HEK293T (cell line): ENCODE measurements around the gene USF1.

Experiments
- ARNT ChIP-seq: fragments of 450-650 bp; IDR thresholded peaks from 2 replicates; pipeline ENCODE4 v1.6.1; 2017; ENCODE audit warnings: mild to moderate bottlenecking
- BHLHE40 ChIP-seq: fragments of 450-650 bp; IDR thresholded peaks from 2 replicates; pipeline ENCODE4 v1.6.1; 2016; ENCODE audit warnings: mild to moderate bottlenecking, moderate library complexity, borderline replicate concordance
- CTBP1 ChIP-seq: fragments of 450-650 bp; IDR thresholded peaks from 2 replicates; pipeline ENCODE4 v1.6.1; 2016; ENCODE audit warnings: borderline replicate concordance
- ELF4 ChIP-seq: fragments of 450-650 bp; IDR thresholded peaks from 2 replicates; pipeline ENCODE4 v1.6.1; 2017; ENCODE audit warnings: antibody characterized with exemption
- FOXA1 ChIP-seq: fragments of 450-650 bp; IDR thresholded peaks from 2 replicates; pipeline ENCODE4 v1.6.1; 2016; ENCODE audit warnings: mild to moderate bottlenecking
- FOXK2 ChIP-seq: fragments of 450-650 bp; IDR thresholded peaks from 2 replicates; pipeline ENCODE4 v1.6.1; 2016; ENCODE audit warnings: mild to moderate bottlenecking
- FOXM1 ChIP-seq: fragments of 450-650 bp; IDR thresholded peaks from 2 replicates; pipeline ENCODE4 v1.6.1; 2017; ENCODE audit warnings: mild to moderate bottlenecking, borderline replicate concordance
- HDGF ChIP-seq: fragments of 450-650 bp; IDR thresholded peaks from 2 replicates; pipeline ENCODE4 v1.6.1; 2017; ENCODE audit warnings: antibody characterized with exemption, borderline replicate concordance
- LEF1 ChIP-seq: fragments of 450-650 bp; IDR thresholded peaks from 2 replicates; pipeline ENCODE4 v1.6.1; 2017; ENCODE audit warnings: mild to moderate bottlenecking, borderline replicate concordance
- SP1 ChIP-seq: fragments of 450-650 bp; IDR thresholded peaks from 2 replicates; pipeline ENCODE4 v1.6.1; 2017
- SUZ12 ChIP-seq: fragments of 450-650 bp; IDR thresholded peaks from 2 replicates; pipeline ENCODE4 v1.6.1; 2016; ENCODE audit warnings: mild to moderate bottlenecking
- TARDBP ChIP-seq: fragments of 450-650 bp; IDR thresholded peaks from 2 replicates; pipeline ENCODE4 v1.6.1; 2016
- TF ChIP-seq, protein P1 (sequence below): fragments of 450-650 bp; IDR thresholded peaks from 2 replicates; pipeline ENCODE4 v1.6.1; 2016

DNA sequence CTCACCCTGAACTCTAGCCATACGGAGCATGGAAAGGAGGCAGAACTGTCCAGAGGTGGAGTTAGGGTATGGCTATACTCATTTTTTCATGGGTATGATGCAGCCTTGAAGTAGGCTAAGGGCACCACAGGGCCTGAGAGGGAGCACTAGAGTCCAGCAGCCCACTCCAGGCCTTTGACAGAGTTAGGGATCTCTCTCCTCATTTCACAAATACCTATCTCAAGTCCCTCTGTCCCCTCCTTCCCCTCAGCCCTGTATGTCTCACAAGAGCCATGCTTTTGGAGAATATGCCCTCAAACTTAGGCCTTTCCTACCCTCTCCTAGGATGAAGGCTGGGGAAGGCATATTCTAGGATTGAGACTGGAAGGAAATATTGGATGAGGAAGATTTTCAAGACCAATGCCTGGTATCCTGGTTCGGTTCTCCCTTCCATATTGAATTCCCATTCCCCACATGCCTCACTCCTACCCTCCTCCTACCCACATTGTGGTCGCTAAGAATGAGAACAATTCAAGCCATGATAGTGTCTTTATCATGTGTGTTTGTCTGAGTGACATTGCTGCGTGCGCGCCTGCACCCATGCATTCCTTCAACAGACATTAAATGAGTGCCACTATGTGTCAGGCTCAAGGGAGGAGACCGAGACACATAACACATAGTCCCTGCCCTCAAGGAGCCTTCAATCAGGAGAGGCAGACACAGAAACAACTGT is 46.2 kb upstream of the USF1 start:
- TF ChIP-seq FOXM1, result no peak
- no peak for TF ChIP-seq FOXK2
- no peak for TF ChIP-seq ARNT
- no peak for TF ChIP-seq FOXA1
- TF ChIP-seq HDGF, result no peak
- TF ChIP-seq SUZ12, result no peak
- no peak for TF ChIP-seq CTBP1
- TF ChIP-seq, protein P1, sequence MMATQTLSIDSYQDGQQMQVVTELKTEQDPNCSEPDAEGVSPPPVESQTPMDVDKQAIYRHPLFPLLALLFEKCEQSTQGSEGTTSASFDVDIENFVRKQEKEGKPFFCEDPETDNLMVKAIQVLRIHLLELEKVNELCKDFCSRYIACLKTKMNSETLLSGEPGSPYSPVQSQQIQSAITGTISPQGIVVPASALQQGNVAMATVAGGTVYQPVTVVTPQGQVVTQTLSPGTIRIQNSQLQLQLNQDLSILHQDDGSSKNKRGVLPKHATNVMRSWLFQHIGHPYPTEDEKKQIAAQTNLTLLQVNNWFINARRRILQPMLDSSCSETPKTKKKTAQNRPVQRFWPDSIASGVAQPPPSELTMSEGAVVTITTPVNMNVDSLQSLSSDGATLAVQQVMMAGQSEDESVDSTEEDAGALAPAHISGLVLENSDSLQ, result no peak
- no peak for TF ChIP-seq TARDBP
- TF ChIP-seq SP1, result no peak
- no peak for TF ChIP-seq BHLHE40
- TF ChIP-seq LEF1, result no peak
- no peak for TF ChIP-seq ELF4
